Measurements from ENCODE around the gene POLR1B. TPM values are rescaled to one million over a fixed set of nuclear protein-coding genes. Genes with fewer than 3 reads are reported as not detected.

The POLR1B gene
- total RNA-seq, 4 donors from 2014 or later: 6.0 to 24.1 (median 14.8) TPM

DNA sequence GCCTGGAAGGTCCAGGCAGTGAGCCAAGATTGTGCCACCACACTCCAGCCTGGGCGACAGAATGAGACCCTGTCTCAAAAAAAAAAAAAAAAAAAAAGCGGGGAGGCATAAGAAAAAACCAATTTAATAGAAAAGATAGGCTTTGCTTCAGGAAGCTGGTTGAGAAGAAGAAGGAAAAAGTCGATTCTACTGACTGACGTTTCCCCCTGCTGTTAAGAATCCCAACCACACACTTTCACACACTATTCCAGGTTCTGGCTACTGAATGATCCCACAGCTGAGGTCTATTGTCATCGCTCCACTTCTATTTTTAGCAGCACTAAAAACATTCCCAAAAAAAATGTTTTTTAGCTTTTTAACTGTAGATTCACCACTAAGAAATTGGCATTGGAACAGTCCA lies 35.5 kb downstream of the POLR1B start:
- H3K4me3 ChIP-seq: no peak overlapping the region
- no peak overlapping the region for H3K27ac ChIP-seq
- peaks cover 0 to 24% (median 5%) of the 10 kb centered on the region in 4 donors for H3K36me3 ChIP-seq
- intact Hi-C loops (cut with DNase I; ENCODE audit: low total_unique reads) (no loop called here), in situ Hi-C loops (cut with MboI; ENCODE audit: low pct_ligation_motif_present in 1 of 4, low pct_unique_long_range_greater_than_20kb in 1 of 4, low sequenced_read_pairs in 3 of 4) (loop anchor here in 2 of 4 donors (10.0 to 25.0 kb wide), 2 partner anchors 93 to 315 kb away; partner anchors contain the start of genes TTL (in 1 of the 2) and ZC3H8 (in 1 of the 2))
- no peaks in the 10 kb centered on the region for H3K9me3 ChIP-seq
- peaks cover 0 to 5% (median 0%) of the 10 kb centered on the region in 4 donors for H3K4me1 ChIP-seq
- TF ChIP-seq POLR2AphosphoS5 (IDR thresholded peaks at IDR 0.05): no peak
- TF ChIP-seq POLR2A (IDR thresholded peaks at IDR 0.05): no peak
- TF ChIP-seq EP300 (IDR thresholded peaks at IDR 0.05; ENCODE audit: low read depth): no peak
- TF ChIP-seq, protein P1, sequence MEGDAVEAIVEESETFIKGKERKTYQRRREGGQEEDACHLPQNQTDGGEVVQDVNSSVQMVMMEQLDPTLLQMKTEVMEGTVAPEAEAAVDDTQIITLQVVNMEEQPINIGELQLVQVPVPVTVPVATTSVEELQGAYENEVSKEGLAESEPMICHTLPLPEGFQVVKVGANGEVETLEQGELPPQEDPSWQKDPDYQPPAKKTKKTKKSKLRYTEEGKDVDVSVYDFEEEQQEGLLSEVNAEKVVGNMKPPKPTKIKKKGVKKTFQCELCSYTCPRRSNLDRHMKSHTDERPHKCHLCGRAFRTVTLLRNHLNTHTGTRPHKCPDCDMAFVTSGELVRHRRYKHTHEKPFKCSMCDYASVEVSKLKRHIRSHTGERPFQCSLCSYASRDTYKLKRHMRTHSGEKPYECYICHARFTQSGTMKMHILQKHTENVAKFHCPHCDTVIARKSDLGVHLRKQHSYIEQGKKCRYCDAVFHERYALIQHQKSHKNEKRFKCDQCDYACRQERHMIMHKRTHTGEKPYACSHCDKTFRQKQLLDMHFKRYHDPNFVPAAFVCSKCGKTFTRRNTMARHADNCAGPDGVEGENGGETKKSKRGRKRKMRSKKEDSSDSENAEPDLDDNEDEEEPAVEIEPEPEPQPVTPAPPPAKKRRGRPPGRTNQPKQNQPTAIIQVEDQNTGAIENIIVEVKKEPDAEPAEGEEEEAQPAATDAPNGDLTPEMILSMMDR (IDR thresholded peaks at IDR 0.05): no peak
- H3K27me3 ChIP-seq: no peaks in the 10 kb centered on the region
- no peak for DNase-seq
- WGBS, 2 donors (ENCODE audit: low coverage in 1 of 2): 62 to 66% methylated on average over 3 to 5 of the region's 5 CpGs

DNA sequence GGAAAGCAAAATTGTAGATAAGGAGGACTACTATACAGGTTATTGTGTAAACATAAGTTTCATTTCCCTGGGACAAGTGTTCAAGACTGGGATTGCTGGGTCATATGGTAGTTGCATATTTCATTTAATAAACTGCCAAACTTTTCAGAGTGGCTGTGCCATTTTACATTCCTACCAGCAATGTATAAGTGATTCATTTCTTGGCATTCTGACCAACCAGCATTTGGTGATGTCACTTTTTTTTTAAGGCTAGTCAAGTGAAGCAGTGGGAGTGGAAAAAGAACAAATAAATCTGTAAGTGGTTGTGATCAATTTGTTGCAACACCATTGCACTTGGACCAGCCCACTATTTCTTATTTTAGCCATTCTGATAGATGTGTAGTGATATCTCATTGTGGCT lies 37.0 kb downstream of the POLR1B start:
- in situ Hi-C loops (cut with MboI; ENCODE audit: low pct_ligation_motif_present in 1 of 4, low pct_unique_long_range_greater_than_20kb in 1 of 4, low sequenced_read_pairs in 3 of 4) (loop anchor here in 2 of 4 donors (10.0 to 25.0 kb wide), 2 partner anchors 94 to 317 kb away; partner anchors contain the start of genes TTL (in 1 of the 2) and ZC3H8 (in 1 of the 2)), intact Hi-C loops (cut with DNase I; ENCODE audit: low total_unique reads) (no loop called here)
- H3K36me3 ChIP-seq: peaks cover 0 to 11% (median under 1%) of the 10 kb centered on the region in 4 donors
- H3K27me3 ChIP-seq: no peaks in the 10 kb centered on the region
- H3K9me3 ChIP-seq: no peaks in the 10 kb centered on the region
- H3K4me1 ChIP-seq: peaks cover 0 to 11% (median 3%) of the 10 kb centered on the region in 4 donors
- no peak for DNase-seq
- TF ChIP-seq, protein P1 (IDR thresholded peaks at IDR 0.05): no peak
- no peak for TF ChIP-seq POLR2A (IDR thresholded peaks at IDR 0.05)
- no peak for TF ChIP-seq EP300 (IDR thresholded peaks at IDR 0.05; ENCODE audit: low read depth)
- no peak for TF ChIP-seq POLR2AphosphoS5 (IDR thresholded peaks at IDR 0.05)
- no peak overlapping the region for H3K27ac ChIP-seq
- H3K4me3 ChIP-seq: no peak overlapping the region

DNA sequence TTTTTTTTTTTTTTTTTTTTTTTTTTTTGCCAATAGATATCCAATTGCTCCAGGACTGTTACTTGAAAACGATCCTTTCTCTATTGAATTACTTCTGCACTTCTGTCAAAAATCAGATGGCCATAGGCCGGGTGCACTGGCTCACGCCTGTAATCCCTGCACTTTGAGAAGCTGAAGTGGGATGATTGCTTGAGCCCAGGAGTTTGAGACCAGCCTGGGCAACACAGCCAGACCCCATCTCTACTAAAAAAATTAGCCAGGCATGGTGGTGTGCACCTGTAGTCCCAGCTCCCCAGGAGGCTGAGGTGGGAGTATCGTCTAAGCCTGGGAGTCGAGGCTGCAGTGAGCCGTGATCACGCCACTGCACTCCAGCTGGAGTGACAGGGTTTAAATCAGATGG lies 37.8 kb downstream of the POLR1B start:
- WGBS, 2 donors (ENCODE audit: low coverage in 1 of 2): 94 to 95% methylated on average over 6 to 7 of the region's 7 CpGs
- no peaks in the 10 kb centered on the region for H3K27me3 ChIP-seq
- no peak overlapping the region for H3K4me3 ChIP-seq
- peaks cover 0 to 2% (median 0%) of the 10 kb centered on the region in 4 donors for H3K36me3 ChIP-seq
- peaks cover 1 to 14% (median 7%) of the 10 kb centered on the region in 4 donors for H3K4me1 ChIP-seq
- no peak for DNase-seq
- in situ Hi-C loops (cut with MboI; ENCODE audit: low pct_ligation_motif_present in 1 of 4, low pct_unique_long_range_greater_than_20kb in 1 of 4, low sequenced_read_pairs in 3 of 4) (loop anchor here in 2 of 4 donors (10.0 to 25.0 kb wide), 2 partner anchors 95 to 318 kb away; partner anchors contain the start of genes TTL (in 1 of the 2) and ZC3H8 (in 1 of the 2)), intact Hi-C loops (cut with DNase I; ENCODE audit: low total_unique reads) (no loop called here)
- H3K9me3 ChIP-seq: no peaks in the 10 kb centered on the region
- TF ChIP-seq, protein P1 (IDR thresholded peaks at IDR 0.05): no peak
- no peak for TF ChIP-seq EP300 (IDR thresholded peaks at IDR 0.05; ENCODE audit: low read depth)
- no peak for TF ChIP-seq POLR2A (IDR thresholded peaks at IDR 0.05)
- TF ChIP-seq POLR2AphosphoS5 (IDR thresholded peaks at IDR 0.05): no peak
- H3K27ac ChIP-seq: no peak overlapping the region

DNA sequence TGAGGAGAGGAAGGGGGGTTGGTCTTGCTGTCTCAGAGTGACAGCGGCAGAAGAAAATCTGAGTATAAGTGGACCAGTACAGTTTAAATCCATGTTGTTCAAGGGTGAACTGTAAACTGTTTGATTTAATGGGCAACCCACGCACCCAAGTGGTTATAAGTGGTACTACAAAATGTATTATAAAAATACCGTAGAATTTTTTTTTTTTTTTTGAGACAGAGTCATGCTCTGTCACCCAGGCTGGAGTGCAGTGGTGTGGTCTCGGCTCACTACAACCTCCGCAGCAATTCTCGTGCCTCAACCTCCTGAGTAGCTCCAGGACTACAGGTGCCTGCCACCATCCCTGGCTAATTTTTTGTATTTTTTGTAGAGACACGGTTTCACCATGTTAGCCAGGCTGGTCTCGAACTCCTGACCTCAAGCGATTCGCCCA lies 40.1 kb downstream of the POLR1B start:
- TF ChIP-seq, protein P1 (IDR thresholded peaks at IDR 0.05): peak; percentile 56 to 72 (median 62)
- TF ChIP-seq POLR2A (IDR thresholded peaks at IDR 0.05): no peak
- no peak overlapping the region for H3K4me3 ChIP-seq
- no peaks in the 10 kb centered on the region for H3K9me3 ChIP-seq
- WGBS, 2 donors (ENCODE audit: low coverage in 1 of 2): 43 to 52% methylated on average over 6 to 10 of the region's 10 CpGs
- no peaks in the 10 kb centered on the region for H3K27me3 ChIP-seq
- no peak overlapping the region for H3K27ac ChIP-seq
- no peaks in the 10 kb centered on the region for H3K36me3 ChIP-seq
- H3K4me1 ChIP-seq: peaks cover 6 to 22% (median 12%) of the 10 kb centered on the region in 4 donors
- intact Hi-C loops (cut with DNase I; ENCODE audit: low total_unique reads) (no loop called here), in situ Hi-C loops (cut with MboI; ENCODE audit: low pct_ligation_motif_present in 1 of 4, low pct_unique_long_range_greater_than_20kb in 1 of 4, low sequenced_read_pairs in 3 of 4) (loop anchor here in 2 of 4 donors (10.0 to 25.0 kb wide), 2 partner anchors 98 to 320 kb away; partner anchors contain the start of genes TTL (in 1 of the 2) and ZC3H8 (in 1 of the 2))
- no peak for DNase-seq

All from transverse colon (tissue), 4 donors.